GM12891 (cell line): ENCODE data around the gene HAPSTR1.
A peak's percentile ranks its signal among the peaks of the same experiment; 100 is the strongest.

Experiments used
- DNase-seq: peaks from one replicate; pipeline ENCODE4 v3.0.0; 2011; ENCODE audit warnings: low spot score; ENCODE audit not compliant: insufficient read length
- FAIRE-seq: peaks from 2 replicates; lab custom pipeline; 2011; peaks lifted over from hg19 to GRCh38; lab: Jason Lieb, UNC
- PAX5 ChIP-seq: IDR thresholded peaks from 2 replicates; pipeline ENCODE4 v1.6.1; 2011; ENCODE audit warnings: low read length, moderate library complexity, mild to moderate bottlenecking; ENCODE audit not compliant: insufficient read depth, severe bottlenecking
- POLR2A ChIP-seq: IDR thresholded peaks from 2 replicates; pipeline ENCODE4 v1.6.1; 2011; ENCODE audit warnings: low read depth, low read length, control low read depth
- POLR2AphosphoS5 ChIP-seq: IDR thresholded peaks from 2 replicates; pipeline ENCODE4 v1.6.1; 2011; ENCODE audit warnings: low read depth, low read length, control low read depth
- POU2F2 ChIP-seq: IDR thresholded peaks from 2 replicates; pipeline ENCODE4 v1.6.1; 2011; ENCODE audit warnings: low read depth, mild to moderate bottlenecking, control low read depth, low read length, moderate library complexity
- SPI1 ChIP-seq: IDR thresholded peaks from 2 replicates; pipeline ENCODE4 v1.6.1; 2011; ENCODE audit warnings: low read depth, low read length, control low read depth
- TAF1 ChIP-seq: IDR thresholded peaks from 2 replicates; pipeline ENCODE4 v1.6.1; 2011; ENCODE audit warnings: low read depth, low read length, control low read depth

The HAPSTR1 gene

GRCh38 chr16:9105189-9105588, 13.7 kb downstream of the HAPSTR1 start:
- no peak for DNase-seq
- no peak for TF ChIP-seq POLR2AphosphoS5
- no peak for TF ChIP-seq SPI1

GRCh38 chr16:9107025-9107970, 15.9 kb downstream of the HAPSTR1 start:
- TF ChIP-seq PAX5 (no peak), TAF1 (no peak), POLR2AphosphoS5 (peak; percentile 49), POU2F2 (no peak)
- DNase-seq (no peak), FAIRE-seq (no peak)

More at GRCh38 chr16:9105189-9105588, 13.7 kb downstream of the HAPSTR1 start:
- FAIRE-seq: no peak

GRCh38 chr16:9109255-9109654, 17.8 kb downstream of the HAPSTR1 start:
- TF ChIP-seq POLR2A (no peak; the same call in 1 of the 2 replicates), POLR2AphosphoS5 (0 out of 2 replicates have a peak, but pooled peaks have one; percentile 10), POU2F2 (no peak), PAX5 (no peak), TAF1 (no peak), SPI1 (no peak)
- FAIRE-seq: no peak
- DNase-seq: no peak

- TF ChIP-seq POU2F2 (no peak), TAF1 (no peak), PAX5 (no peak), POLR2AphosphoS5 (peak; percentile 82)
- no peak for FAIRE-seq
- no peak for DNase-seq
Observed at GRCh38 chr16:9112166-9112843, 20.9 kb downstream of the HAPSTR1 start.

GRCh38 chr16:9112844-9113186, 21.4 kb downstream of the HAPSTR1 start:
- FAIRE-seq (no peak), DNase-seq (no peak)
- TF ChIP-seq POLR2A: no peak
- no peak for TF ChIP-seq SPI1
- TF ChIP-seq TAF1: no peak
- TF ChIP-seq POLR2AphosphoS5: no peak
- TF ChIP-seq PAX5: no peak
- no peak for TF ChIP-seq POU2F2

GRCh38 chr16:9113707-9114106, 22.3 kb downstream of the HAPSTR1 start:
- FAIRE-seq: no peak
- no peak for DNase-seq
- TF ChIP-seq POU2F2: no peak

- TF ChIP-seq POLR2AphosphoS5: peak; percentile 36
- 0 out of 2 replicates have a peak, but pooled peaks have one; percentile 19 for TF ChIP-seq SPI1
- no peak for TF ChIP-seq TAF1
- FAIRE-seq: no peak
- DNase-seq: no peak
Observed at GRCh38 chr16:9114112-9114511, 22.7 kb downstream of the HAPSTR1 start.

- TF ChIP-seq POLR2A (no peak), PAX5 (no peak), POU2F2 (no peak), TAF1 (no peak), SPI1 (no peak), POLR2AphosphoS5 (no peak; the same call in 1 of the 2 replicates)
- DNase-seq (no peak), FAIRE-seq (no peak)
Observed at GRCh38 chr16:9114842-9115241, 23.4 kb downstream of the HAPSTR1 start.

- no peak for FAIRE-seq
- DNase-seq: no peak
- TF ChIP-seq POLR2AphosphoS5 (no peak; the same call in 1 of the 2 replicates), TAF1 (no peak), POLR2A (no peak), PAX5 (no peak), POU2F2 (no peak), SPI1 (no peak)
Observed at GRCh38 chr16:9115277-9115676, 23.8 kb downstream of the HAPSTR1 start.

GRCh38 chr16:9116141-9116540, 24.7 kb downstream of the HAPSTR1 start:
- TF ChIP-seq POLR2AphosphoS5: no peak
- no peak for TF ChIP-seq SPI1
- TF ChIP-seq POU2F2: no peak
- no peak for TF ChIP-seq TAF1
- TF ChIP-seq PAX5: no peak
- no peak for TF ChIP-seq POLR2A
- FAIRE-seq: no peak
- DNase-seq: no peak
